GM18507 (cell line): ENCODE data around the gene EFCAB8.
"Not testable (repeated sequence)": the region's sequence is repeated elsewhere in the genome, so short reads cannot be mapped to it uniquely, and the experiment has no call there.

Experiments
- DNase-seq: peaks from one replicate; pipeline ENCODE4 v3.0.0; 2011; ENCODE audit warnings: low read depth; ENCODE audit not compliant: insufficient read length; ENCODE audit errors: extremely low spot score
- FAIRE-seq: peaks from 2 replicates; lab custom pipeline; 2011; peaks lifted over from hg19 to GRCh38; lab: Jason Lieb, UNC

EFCAB8 gene

GRCh38 chr20:32934580-32934979, 75.9 kb downstream of the EFCAB8 start:
- no peak for DNase-seq
- no peak for FAIRE-seq

DNA sequence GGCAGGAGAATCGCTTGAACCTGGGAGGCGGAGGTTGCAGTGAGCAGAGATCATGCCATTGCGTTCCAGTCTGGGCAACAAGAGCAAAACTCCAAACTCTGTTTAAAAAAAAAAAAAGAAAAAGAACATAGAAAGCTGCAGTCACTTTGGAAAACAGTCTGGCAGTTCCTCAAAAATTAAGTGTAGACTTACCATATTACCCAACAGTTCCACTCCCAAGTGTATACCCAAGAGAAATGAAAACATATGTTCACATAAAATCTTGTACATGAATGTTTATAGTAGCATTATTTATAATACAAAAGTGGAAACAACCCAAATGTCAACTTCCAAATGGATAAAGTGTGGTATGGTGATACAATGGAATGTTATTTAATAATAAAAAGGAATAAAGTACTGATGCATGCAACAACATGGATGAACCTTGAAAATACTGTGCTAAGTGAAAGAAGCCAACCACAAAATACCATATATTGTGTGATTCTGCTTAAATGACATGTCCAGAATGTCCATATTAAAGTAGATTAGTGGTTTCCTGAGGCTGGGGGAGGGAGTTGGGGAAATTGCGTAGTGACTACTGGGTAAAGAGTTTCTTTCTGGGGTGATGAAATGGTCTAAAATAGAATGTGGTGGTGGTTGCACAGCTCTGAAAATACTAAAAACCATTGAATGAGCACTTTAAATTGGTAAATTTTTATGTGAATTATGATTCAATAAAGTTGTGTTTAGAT, 82.6 kb downstream of the EFCAB8 start:
- FAIRE-seq (no peak), DNase-seq (no peak)

- FAIRE-seq = no peak
- no peak for DNase-seq
Measured at GRCh38 chr20:32943490-32944052, 84.8 kb downstream of the EFCAB8 start.

GRCh38 chr20:32945710-32946221, 87.0 kb downstream of the EFCAB8 start:
- no peak for FAIRE-seq
- DNase-seq = no peak

DNA sequence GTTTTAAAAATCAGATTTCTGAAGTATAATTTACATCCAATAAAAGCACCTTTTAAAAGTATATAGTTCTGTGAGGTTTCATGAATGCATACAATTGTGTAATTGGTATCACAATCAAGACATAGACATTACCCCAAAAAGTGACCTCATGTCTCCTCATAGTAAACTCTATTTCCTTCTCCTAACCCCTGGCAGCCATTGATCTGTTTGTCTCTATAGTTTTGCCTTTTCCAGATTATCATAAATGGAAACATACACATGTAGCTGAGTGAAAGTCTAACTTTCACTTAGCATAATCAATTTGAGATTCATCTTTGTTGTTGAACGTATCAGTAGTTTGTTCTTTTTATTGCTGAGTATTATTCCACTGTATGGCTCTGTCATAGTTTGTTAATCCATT, 87.9 kb downstream of the EFCAB8 start:
- DNase-seq (no peak), FAIRE-seq (no peak)

DNA sequence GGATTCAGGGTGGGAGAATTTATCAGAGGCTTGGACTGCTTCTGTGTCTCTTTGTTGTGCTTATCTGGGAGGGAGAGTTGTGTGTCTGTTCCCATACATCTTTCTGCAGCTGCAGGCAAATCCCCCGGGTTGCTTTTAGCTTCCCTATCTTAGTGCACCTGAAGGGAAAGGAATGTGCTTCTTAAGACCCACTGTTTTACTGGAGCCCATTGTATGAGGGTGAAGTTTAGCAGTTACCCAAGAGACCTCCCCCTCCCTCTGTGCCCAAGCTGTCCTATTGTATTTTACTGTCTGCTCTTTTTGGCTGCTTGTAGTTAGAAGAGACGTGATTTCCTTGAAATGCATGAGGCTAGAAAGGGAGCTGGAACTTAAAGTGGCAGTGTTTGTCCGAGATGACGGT, 91.8 kb downstream of the EFCAB8 start:
- DNase-seq = not testable (repeated sequence)

DNA sequence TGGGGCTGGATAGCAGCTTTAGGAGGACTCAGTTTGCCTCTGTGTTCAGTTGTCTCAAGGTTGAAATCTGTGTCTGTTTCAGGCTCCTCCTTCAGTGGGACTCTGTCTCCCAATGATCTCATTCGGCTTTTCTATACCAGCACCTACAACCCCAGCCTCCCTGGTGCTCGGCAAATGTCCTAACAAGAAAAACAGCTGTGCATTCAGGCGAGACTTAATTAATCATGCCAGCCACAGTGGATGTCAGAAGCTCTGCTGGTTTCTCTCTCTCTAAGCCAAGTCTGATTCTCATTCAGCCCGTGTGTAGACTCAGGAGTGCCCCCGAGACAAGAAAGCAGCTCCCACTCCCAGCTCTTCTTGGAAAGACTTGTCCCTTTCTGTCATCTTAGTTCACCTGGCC, 98.7 kb downstream of the EFCAB8 start:
- DNase-seq = no peak
- no peak for FAIRE-seq

More for the DNA sequence above, 91.8 kb downstream of the EFCAB8 start:
- not testable (repeated sequence) for FAIRE-seq

DNA sequence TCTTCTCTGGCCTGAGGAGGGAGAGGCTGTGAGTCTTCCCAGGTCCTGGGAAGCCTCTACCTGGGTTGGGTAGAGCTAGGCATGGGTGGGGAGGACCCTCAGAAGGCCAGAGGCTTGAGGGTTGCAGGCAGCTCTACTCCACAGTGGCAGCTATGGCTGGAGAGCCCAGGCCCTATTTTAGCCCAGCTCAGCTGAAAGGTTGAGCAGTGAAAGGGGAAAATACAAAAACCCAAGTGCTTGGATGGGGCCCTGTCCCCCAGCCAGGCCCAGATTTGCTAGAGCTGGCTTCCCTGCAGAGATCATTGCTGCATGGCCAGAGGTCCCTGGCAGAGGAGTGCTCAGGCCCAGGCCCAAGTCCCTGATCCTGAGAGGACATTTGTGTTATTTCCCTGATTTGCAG, 99.9 kb downstream of the EFCAB8 start:
- FAIRE-seq = no peak
- DNase-seq = no peak

DNA sequence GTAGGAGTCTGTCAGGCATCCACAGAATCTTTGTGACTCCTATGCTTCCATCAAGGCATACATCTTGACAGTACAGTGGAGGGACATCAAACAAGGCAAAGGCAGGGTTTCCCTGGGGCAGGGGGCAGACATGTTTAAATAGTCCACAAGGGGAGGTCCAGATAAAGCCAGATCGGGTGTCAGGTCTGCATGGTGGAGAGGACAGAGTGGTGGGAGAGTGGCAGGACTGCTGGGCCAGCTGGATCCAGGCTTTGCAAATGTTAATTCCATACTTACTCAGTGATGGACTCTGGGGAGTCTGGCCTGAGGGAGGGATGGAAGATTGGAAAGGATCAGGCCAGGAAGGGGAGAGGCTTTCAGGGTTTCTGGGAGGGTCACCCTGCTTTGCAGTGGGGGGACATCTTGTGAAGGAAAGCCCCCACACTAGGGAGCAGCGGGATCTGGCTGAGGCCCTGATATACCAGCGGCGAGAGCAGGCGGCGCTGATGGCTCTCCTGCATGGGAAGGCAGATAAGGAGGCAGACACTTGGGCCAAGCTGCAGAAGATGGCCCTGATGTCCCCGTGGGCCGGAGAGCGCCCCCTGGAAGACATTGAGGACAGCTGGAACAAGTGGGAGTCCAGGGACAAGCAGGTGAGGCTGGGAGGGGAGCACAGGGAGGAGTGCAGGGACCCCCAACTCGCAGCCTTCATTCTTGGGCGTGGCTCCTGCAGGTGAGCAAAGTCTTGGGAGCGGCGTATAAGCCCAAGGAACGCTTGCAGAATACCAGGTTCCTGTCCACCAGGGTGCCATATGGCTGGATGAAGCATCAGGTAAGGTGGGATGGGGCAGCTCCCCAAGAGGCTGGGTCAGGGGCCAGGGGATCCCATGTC, 100.9 kb downstream of the EFCAB8 start:
- no peak for FAIRE-seq
- DNase-seq = no peak

GRCh38 chr20:32960222-32960518, 101.4 kb downstream of the EFCAB8 start:
- DNase-seq (no peak), FAIRE-seq (no peak)

- DNase-seq (no peak), FAIRE-seq (no peak)
Measured at GRCh38 chr20:32960849-32961731, 102.4 kb downstream of the EFCAB8 start.

- FAIRE-seq (no peak), DNase-seq (no peak)
Measured at GRCh38 chr20:32962053-32962452, 103.3 kb downstream of the EFCAB8 start.

DNA sequence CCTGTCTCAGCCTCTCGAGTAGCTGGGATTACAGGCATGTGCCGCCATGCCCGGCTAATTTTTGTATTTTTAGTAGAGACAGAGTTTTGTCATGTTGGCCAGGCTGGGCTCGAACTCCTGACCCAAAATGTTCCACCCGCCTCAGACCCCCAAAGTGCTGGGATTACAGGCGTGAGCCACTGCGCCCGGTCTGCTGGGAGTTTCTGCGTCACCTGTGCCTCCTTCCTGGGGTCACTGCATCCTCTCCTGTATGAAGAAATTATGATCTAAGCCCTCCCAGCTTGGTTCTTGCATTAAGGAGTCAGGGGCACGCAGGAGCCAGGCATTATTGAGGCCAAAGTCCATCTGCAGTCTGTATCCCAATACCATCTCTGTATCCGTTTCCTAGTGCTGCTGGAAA, 103.9 kb downstream of the EFCAB8 start:
- not testable (repeated sequence) for DNase-seq, FAIRE-seq

DNA sequence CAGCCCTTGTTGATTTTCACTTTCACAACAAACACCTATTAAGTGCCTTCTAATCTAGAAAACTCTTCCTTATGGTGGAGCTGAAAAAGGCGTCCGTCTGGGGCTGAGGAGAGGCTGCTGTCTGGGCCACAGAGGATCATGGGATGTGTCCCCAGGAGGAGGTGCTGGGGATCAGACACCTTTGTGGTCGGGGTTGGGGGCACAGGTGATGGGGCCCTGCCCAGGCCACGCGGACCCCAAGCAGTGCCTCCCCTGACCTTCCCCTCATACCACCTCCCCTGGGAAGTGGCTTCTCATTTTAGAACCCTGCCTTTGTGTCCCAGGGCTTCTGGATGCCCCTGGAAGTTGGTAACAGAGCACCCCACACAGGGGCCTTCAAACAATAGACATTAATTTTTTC, 104.5 kb downstream of the EFCAB8 start:
- DNase-seq = no peak
- no peak for FAIRE-seq

GRCh38 chr20:32964575-32964974, 105.9 kb downstream of the EFCAB8 start:
- FAIRE-seq (no peak), DNase-seq (no peak)

- no peak for FAIRE-seq
- DNase-seq = no peak
Measured at GRCh38 chr20:32965115-32965514, 106.4 kb downstream of the EFCAB8 start.

- no peak for FAIRE-seq
- DNase-seq = no peak
Measured at GRCh38 chr20:32965581-32966373, 107.1 kb downstream of the EFCAB8 start.

GRCh38 chr20:32966382-32966781, 107.7 kb downstream of the EFCAB8 start:
- DNase-seq (no peak), FAIRE-seq (no peak)
